Measurements from ENCODE around the gene SKI.

- TF ChIP-seq EZH2 (IDR thresholded peaks at IDR 0.05; ENCODE audit: low read depth, unreplicated experiment) (no peak), CTCF (conservative IDR thresholded peaks at IDR 0.05; ENCODE audit: low read depth in 2 of 2) (no peak), EZH2phosphoT487 (IDR thresholded peaks at IDR 0.05; ENCODE audit: unreplicated experiment) (no peak), POLR2AphosphoS5 (IDR thresholded peaks at IDR 0.05; ENCODE audit: low read depth) (no peak), CREB1 (CRISPR knock-in tag; IDR thresholded peaks at IDR 0.05; ENCODE audit: low read depth) (no peak), JUNB (IDR thresholded peaks at IDR 0.05; ENCODE audit: unreplicated experiment) (no peak), STAT1 (IDR thresholded peaks at IDR 0.05; ENCODE audit: unreplicated experiment) (no peak), REST (IDR thresholded peaks at IDR 0.05; ENCODE audit: unreplicated experiment) (no peak)
Measured at GRCh38 chr1:2210084-2210653, 17.9 kb upstream of the SKI start.

Measured in GM23338 (cell line).